B cell (primary cell): ENCODE data around the gene CSNK1G1. TPM values are rescaled to one million over a fixed set of nuclear protein-coding genes. Genes with fewer than 3 reads are reported as not detected.

Experiments used
- ATAC-seq: fragments of 200-7000 bp; cut with Tn5 transposase; one replicate; pipeline ENCODE4 v1.10.0; 2021; ENCODE audit warnings: low read depth, mild to moderate bottlenecking, moderate number of reproducible peaks, moderate library complexity
- CTCF ChIA-PET: fragments of 350-600 bp; sonication (Branson Sonifier 250); formaldehyde crosslinking; loops from one replicate; lab custom pipeline; 2021; ENCODE audit warnings: antibody characterized with exemption, inconsistent platforms; lab: Charles Lee
- POLR2A ChIA-PET: fragments of 350-600 bp; sonication (Branson Sonifier 250); formaldehyde crosslinking; loops from one replicate; lab custom pipeline; 2021; ENCODE audit warnings: antibody characterized with exemption; lab: Charles Lee
- DNase-seq: peaks from one replicate; pipeline ENCODE4 v3.0.0; 2013
- H2AFZ ChIP-seq: 2 replicates; pipeline ENCODE4 v1.6.1; 2012; ENCODE audit warnings: mild to moderate bottlenecking, low read depth, low read length; ENCODE audit not compliant: insufficient read depth, poor library complexity, severe bottlenecking
- H3K27ac ChIP-seq, 2 donors: 1 replicate in 1 of 2; 2 replicates in 1 of 2; pipeline ENCODE4 v1.5.1; 2012 to 2013; ENCODE audit warnings: low read length in 2 of 2, mild to moderate bottlenecking in 2 of 2, moderate library complexity in 1 of 2
- H3K27me3 ChIP-seq, 4 experiments: fragments of 200-600 bp in 1 of 4; sonication (generic) in 1 of 4; replicated peaks in 1 of 4; 1 replicate in 2 of 4; 2 replicates in 2 of 4; pipeline versions ENCODE4 v1.6.1 to v1.7.0; 2013 to 2016; ENCODE audit warnings: low read length in 3 of 4, mild to moderate bottlenecking in 2 of 4, mixed read lengths in 1 of 4, moderate library complexity in 1 of 4; ENCODE audit not compliant: insufficient read depth in 4 of 4, control insufficient read depth in 3 of 4; ENCODE audit errors: control extremely low read depth in 1 of 4
- H3K36me3 ChIP-seq, 2 experiments: replicated peaks in 1 of 2; 1 replicate in 1 of 2; 2 replicates in 1 of 2; pipeline versions ENCODE4 v1.6.1 to v1.7.1; 2013; ENCODE audit warnings: low read length in 1 of 2; ENCODE audit not compliant: insufficient read depth in 2 of 2, control insufficient read depth in 1 of 2; ENCODE audit errors: control extremely low read depth in 1 of 2, extremely low read depth in 1 of 2
- H3K4me1 ChIP-seq, 2 donors: fragments of 200-600 bp in 1 of 2; sonication (generic) in 1 of 2; 1 replicate in 1 of 2; 2 replicates in 1 of 2; pipeline versions ENCODE4 v1.5.1 to v1.6.1; 2013 to 2017; ENCODE audit warnings: low read length in 2 of 2; ENCODE audit not compliant: control insufficient read depth in 2 of 2, insufficient read depth in 2 of 2
- H3K4me2 ChIP-seq: replicated peaks from 2 replicates; pipeline ENCODE3; 2012; ENCODE audit warnings: mild to moderate bottlenecking, low read depth, low read length; ENCODE audit not compliant: poor library complexity, severe bottlenecking
- H3K4me3 ChIP-seq, 5 experiments: fragments of 200-600 bp in 1 of 5; sonication (generic) in 1 of 5; 1 replicate in 3 of 5; 2 replicates in 2 of 5; pipeline versions ENCODE4 v1.5.1 to v1.7.0; 2011 to 2016; ENCODE audit warnings: low read length in 4 of 5, mild to moderate bottlenecking in 4 of 5, low read depth in 2 of 5, control low read depth in 1 of 5, moderate library complexity in 1 of 5; ENCODE audit not compliant: insufficient read depth in 1 of 5; ENCODE audit errors: control extremely low read depth in 1 of 5, extremely low read depth in 1 of 5
- H3K79me2 ChIP-seq: fragments of 200-600 bp; sonication (generic); one replicate; pipeline ENCODE4 v1.6.0; 2016; ENCODE audit warnings: low read length; ENCODE audit not compliant: control insufficient read depth, insufficient read depth
- H3K9ac ChIP-seq: fragments of 200-600 bp; sonication (generic); 2 replicates; pipeline ENCODE4 v1.6.1; 2017; ENCODE audit warnings: mild to moderate bottlenecking, low read length, moderate library complexity
- H3K9me3 ChIP-seq, 3 donors: one replicate each; pipeline versions ENCODE4 v1.6.1 to v1.7.1; 2013; ENCODE audit warnings: low read length in 2 of 3; ENCODE audit not compliant: control insufficient read depth in 2 of 3, insufficient read depth in 1 of 3; ENCODE audit errors: control extremely low read depth in 1 of 3
- H4K20me1 ChIP-seq: 2 replicates; pipeline ENCODE4 v1.6.0; 2012; ENCODE audit warnings: mild to moderate bottlenecking, low read length; ENCODE audit not compliant: insufficient read depth, control insufficient read depth, poor library complexity, severe bottlenecking
- H3K27ac Mint-ChIP-seq: one replicate; pipeline ENCODE4 v1.8.0; 2021; ENCODE audit warnings: mixed read lengths
- H3K27me3 Mint-ChIP-seq: one replicate; pipeline ENCODE4 v1.8.0; 2021; ENCODE audit warnings: mixed read lengths
- H3K4me1 Mint-ChIP-seq: one replicate; pipeline ENCODE4 v1.8.0; 2021; ENCODE audit warnings: mixed read lengths
- H3K4me3 Mint-ChIP-seq: one replicate; pipeline ENCODE4 v1.8.0; 2021; ENCODE audit warnings: mixed read lengths
- H3K9me3 Mint-ChIP-seq: one replicate; pipeline ENCODE4 v1.8.0; 2022; ENCODE audit warnings: mixed read lengths; ENCODE audit not compliant: insufficient read depth
- CTCF ChIP-seq: fragments of 200-600 bp; IDR thresholded peaks from one replicate; pipeline ENCODE4 v1.8.0; 2022; ENCODE audit warnings: antibody characterized with exemption, mild to moderate bottlenecking
- EZH2 ChIP-seq: IDR thresholded peaks from 2 replicates; pipeline ENCODE4 v1.6.1; 2012; ENCODE audit warnings: borderline replicate concordance, low read depth, mild to moderate bottlenecking, moderate library complexity, low read length; ENCODE audit not compliant: insufficient read depth, poor library complexity, severe bottlenecking
- WGBS: methylation state at CpG from one replicate; pipeline ENCODE4 v1.1.5; 2013; ENCODE audit warnings: missing lambda C conversion rate; ENCODE audit not compliant: insufficient coverage; 5-methylcytosine and 5-hydroxymethylcytosine counted together
- intact Hi-C: fragments of 100-400 bp; cut with micrococcal nuclease; formaldehyde crosslinking; loops from one replicate; pipeline ENCODE4 v1.10.0; 2022
- polyA plus RNA-seq: library from polyadenylated mRNA; depleted of rRNA; stranded (reverse); fragments of >200 nt; gene quantifications from 2 replicates; pipeline ENCODE4 v1.2.3, GENCODE V29; 2012
- total RNA-seq, 2 donors: library from RNA; stranded (reverse); fragments of 120-200 nt in 1 of 2; gene quantifications; 1 replicate in 1 of 2; 2 replicates in 1 of 2; pipeline versions ENCODE4 v1.2.3 to v1.2.4, GENCODE V29; 2013 to 2022

CSNK1G1 gene
- total and polyA plus RNA-seq, 2 donors (not counting 1 experiment from before 2014, with no cell fraction given) = 5.2 to 40.3 TPM

- 98% methylated on average over 4 of the region's 4 CpGs for WGBS
- CTCF ChIA-PET = no interaction called here
- no peak for TF ChIP-seq CTCF
- TF ChIP-seq EZH2 = no peak
- no peaks in the 10 kb centered on the region for H3K9me3 Mint-ChIP-seq
- H3K9me3 ChIP-seq = no peaks in the 10 kb centered on the region
- peaks cover 10% of the 10 kb centered on the region for H3K4me1 Mint-ChIP-seq
- H3K4me3 Mint-ChIP-seq = no peak overlapping the region
- no peak overlapping the region for H3K27ac Mint-ChIP-seq
- POLR2A ChIA-PET = no interaction called here
- no peaks in the 10 kb centered on the region for H3K4me1 ChIP-seq
- peaks cover 0 to 11% of the 10 kb centered on the region in 2 experiments for H3K36me3 ChIP-seq
- intact Hi-C loops = no loop called here
- H3K27ac ChIP-seq = no peak overlapping the region
- H3K9ac ChIP-seq = no peak overlapping the region
- H3K4me2 ChIP-seq = no peak overlapping the region
- peaks cover 15% of the 10 kb centered on the region for H4K20me1 ChIP-seq
- H2AFZ ChIP-seq = no peak overlapping the region
- H3K4me3 ChIP-seq = no peak overlapping the region
- DNase-seq = no peak
- no peak for ATAC-seq
- no peaks in the 10 kb centered on the region for H3K27me3 ChIP-seq
- peaks cover 63% of the 10 kb centered on the region for H3K79me2 ChIP-seq
- H3K27me3 Mint-ChIP-seq = no peaks in the 10 kb centered on the region
Observed at GRCh38 chr15:64341961-64342360, 14.0 kb downstream of the CSNK1G1 start.

GRCh38 chr15:64340355-64340754 lies 15.6 kb downstream of the CSNK1G1 start:
- Histone ChIP-seq H3K27me3 (no peaks in the 10 kb centered on the region), H4K20me1 (peaks cover 15% of the 10 kb centered on the region), H3K27ac (no peak overlapping the region), H2AFZ (no peak overlapping the region), H3K4me2 (no peak overlapping the region), H3K79me2 (peaks cover 49% of the 10 kb centered on the region), H3K4me1 (no peaks in the 10 kb centered on the region), H3K9me3 (no peaks in the 10 kb centered on the region), H3K4me3 (no peak overlapping the region), H3K9ac (no peak overlapping the region), H3K36me3 (peaks cover 0 to 9% of the 10 kb centered on the region in 2 experiments)
- TF ChIP-seq CTCF (no peak), EZH2 (no peak)
- WGBS = 100% methylated on average over 1 of the region's 1 CpG
- Mint-ChIP-seq H3K27ac (no peak overlapping the region), H3K9me3 (no peaks in the 10 kb centered on the region), H3K4me3 (no peak overlapping the region), H3K27me3 (no peaks in the 10 kb centered on the region), H3K4me1 (peaks cover 8% of the 10 kb centered on the region)
- ATAC-seq (no peak), DNase-seq (no peak)
- ChIA-PET CTCF (no interaction called here), POLR2A (no interaction called here)
- intact Hi-C loops = no loop called here
